DMS114 treated with DMSO at 0.1 percent for 48 hours (cell line): ENCODE measurements around the gene NAPA.

Source experiments
- DNase-seq: peaks from one replicate; lab custom pipeline; 2025; ENCODE audit not compliant: unreplicated experiment; lab: John Stamatoyannopoulos, UW

NAPA gene

GRCh38 chr19:47503130-47503825 lies 11.6 kb downstream of the NAPA start:
- no peak for DNase-seq

- DNase-seq: no peak
These were observed 14.7 kb downstream of the NAPA start for GRCh38 chr19:47499863-47500830.

- no peak for DNase-seq
These were observed 15.5 kb downstream of the NAPA start for GRCh38 chr19:47499371-47499770.

GRCh38 chr19:47498561-47498960 lies 16.3 kb downstream of the NAPA start:
- DNase-seq: no peak

- DNase-seq: no peak
These were observed 16.9 kb downstream of the NAPA start for GRCh38 chr19:47497821-47498520.

- DNase-seq: no peak
These were observed 17.7 kb downstream of the NAPA start for GRCh38 chr19:47497050-47497766.

- DNase-seq: no peak
These were observed 19.1 kb downstream of the NAPA start for GRCh38 chr19:47495478-47496372.

GRCh38 chr19:47494729-47495128 lies 20.1 kb downstream of the NAPA start:
- DNase-seq: no peak

- no peak for DNase-seq
These were observed 20.7 kb downstream of the NAPA start for GRCh38 chr19:47494211-47494547.

- DNase-seq: no peak
These were observed 21.3 kb downstream of the NAPA start for GRCh38 chr19:47493378-47494210.

GRCh38 chr19:47492571-47493377 lies 22.1 kb downstream of the NAPA start:
- DNase-seq: no peak

- DNase-seq: no peak
These were observed 22.7 kb downstream of the NAPA start for GRCh38 chr19:47492137-47492533.

GRCh38 chr19:47491358-47492136 lies 23.3 kb downstream of the NAPA start:
- DNase-seq: no peak

GRCh38 chr19:47490847-47491246 lies 24.0 kb downstream of the NAPA start:
- DNase-seq: no peak

- DNase-seq: no peak
These were observed 24.8 kb downstream of the NAPA start for GRCh38 chr19:47490031-47490430.

- no peak for DNase-seq
These were observed 25.6 kb downstream of the NAPA start for GRCh38 chr19:47489072-47489914.
